ENCODE results near the gene LIPC. TPM values are rescaled to one million over a fixed set of nuclear protein-coding genes. Genes with fewer than 3 reads are reported as not detected.

LIPC gene
- total and polyA plus RNA-seq, 9 of the 15 experiments (the other 6 are each of a cell fraction or from before 2014, with no cell fraction given), result 0.07 to 0.41 (median 0.11) TPM; not detected in 2

- no peak for DNase-seq (ENCODE audit: extremely low read depth in 1 of 4, low spot score in 3 of 4)
- H4K20me1 ChIP-seq (replicated peaks; ENCODE audit: control insufficient read depth, insufficient read depth, low read length), result no peaks in the 10 kb centered on the region
- no peak overlapping the region for H2AFZ ChIP-seq (ENCODE audit: low read depth, low read length)
- TF ChIP-seq FOSL1 (tag; conservative IDR thresholded peaks at IDR 0.05) (no peak), MCM7 (IDR thresholded peaks at IDR 0.05) (no peak), ZEB2 (IDR thresholded peaks at IDR 0.05) (0 out of 2 replicates have a peak, but pooled peaks have one; percentile 51), CGGBP1 (CRISPR knock-in tag; IDR thresholded peaks at IDR 0.05) (no peak), ARID1B (IDR thresholded peaks at IDR 0.05) (peak; percentile 38; the same call in 1 of the 2 replicates), CTBP1 (IDR thresholded peaks at IDR 0.05; ENCODE audit: borderline replicate concordance) (peak; percentile 67; the same call in 1 of the 2 replicates), CEBPG (CRISPR knock-in tag; IDR thresholded peaks at IDR 0.05) (no peak), CEBPG (tag; conservative IDR thresholded peaks at IDR 0.05 in 1 of 2, IDR thresholded peaks at IDR 0.05 in 1 of 2) (no peak), ATF3 (IDR thresholded peaks at IDR 0.05) (peak; percentile 45; the same call in 1 of the 2 replicates), ATF3 (CRISPR knock-in tag; conservative IDR thresholded peaks at IDR 0.05) (no peak), ZNF263 (CRISPR knock-in tag; IDR thresholded peaks at IDR 0.05; ENCODE audit: borderline replicate concordance) (no peak), MEIS2 (IDR thresholded peaks at IDR 0.05; ENCODE audit: partially characterized antibody) (peak; percentile 78), ATF7 (IDR thresholded peaks at IDR 0.05) (peak; percentile 39; the same call in 1 of the 2 replicates), EWSR1 (IDR thresholded peaks at IDR 0.05; ENCODE audit: borderline replicate concordance, low read depth, partially characterized antibody) (no peak), CBFA2T3 (IDR thresholded peaks at IDR 0.05) (0 out of 2 replicates have a peak, but pooled peaks have one; percentile 12), RREB1 (CRISPR knock-in tag; IDR thresholded peaks at IDR 0.05) (0 out of 2 replicates have a peak, but pooled peaks have one; percentile 43), NR2C2 (CRISPR knock-in tag; IDR thresholded peaks at IDR 0.05) (no peak), NR2C2 (tag; IDR thresholded peaks at IDR 0.05) (0 out of 2 replicates have a peak, but pooled peaks have one; percentile 14)
Observed at GRCh38 chr15:58471348-58471747, 39.6 kb downstream of the LIPC start.

More at GRCh38 chr15:58471348-58471747, 39.6 kb downstream of the LIPC start:
- H3K4me3 ChIP-seq, result no peak overlapping the region
- no peak overlapping the region for H3K27ac ChIP-seq (ENCODE audit: extremely low read depth, low read depth, low read length)
- H3K4me2 ChIP-seq (ENCODE audit: insufficient read depth, low read length), result no peak overlapping the region
- no peaks in the 10 kb centered on the region for H3K79me2 ChIP-seq (ENCODE audit: control insufficient read depth, insufficient read depth, low read length)
- peaks cover 0 to 21% of the 10 kb centered on the region in 2 experiments; a peak in 4 of 5 replicates for H3K4me1 ChIP-seq (replicated peaks in 1 of 2; ENCODE audit: control insufficient read depth in 2 of 2, insufficient read depth in 2 of 2, low read length in 2 of 2)
- BruUV-seq (replicated peaks), result no TSS peak
- FAIRE-seq, result no peak
- 14% methylated on average over 1 of the region's 1 CpG for WGBS (ENCODE audit: insufficient coverage, low coverage, missing lambda C conversion rate)
- in situ Hi-C loops (cut with MboI), result no loop called here
- no peak overlapping the region for H3K9ac ChIP-seq (ENCODE audit: insufficient read depth in 1 of 2, low read depth in 2 of 2, low read length in 2 of 2)
- no peaks in the 10 kb centered on the region for H3K27me3 ChIP-seq (ENCODE audit: control insufficient read depth in 2 of 2, insufficient read depth in 2 of 2, low read length in 2 of 2)
- no peaks in the 10 kb centered on the region for H3K9me3 ChIP-seq (replicated peaks; ENCODE audit: control insufficient read depth, insufficient read depth, low read depth, low read length)
- ChIA-PET CTCF (ENCODE audit: low intra/inter-chr PET ratio) (no interaction called here), POLR2A (interaction anchor here (0.7 kb wide), 2 partner anchors 15 to 77 kb away, joined by 3 read pairs; no protein-coding TSS in a partner anchor)
- ATAC-seq, result no peak
- intact Hi-C loops (cut with micrococcal nuclease), result no loop called here
- no peaks in the 10 kb centered on the region for H3K36me3 ChIP-seq (ENCODE audit: control insufficient read depth, insufficient read depth, low read length)
- H3K9me1 ChIP-seq (ENCODE audit: control insufficient read depth, insufficient read depth, low read length), result no peaks in the 10 kb centered on the region
